ENCODE data around the gene YPEL2.

YPEL2 gene

DNA sequence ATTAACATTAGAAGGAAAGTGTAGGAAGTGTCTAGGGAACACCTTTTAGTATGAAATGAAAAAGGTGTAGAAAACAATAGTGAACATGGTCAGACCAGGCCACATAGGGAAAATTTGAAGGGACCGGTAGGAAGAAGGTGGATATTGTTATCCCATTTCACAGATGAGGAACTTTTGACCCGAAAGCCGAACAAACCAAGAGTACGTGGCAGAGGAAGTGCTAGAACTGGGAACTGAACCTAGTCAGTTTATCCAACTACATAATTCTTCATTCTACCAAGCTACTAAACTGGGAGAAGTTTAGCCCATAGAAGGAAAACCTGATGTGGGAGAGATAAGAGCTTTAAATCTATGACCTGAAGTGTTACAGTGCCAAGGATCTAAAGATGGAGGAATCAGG, 43.2 kb downstream of the YPEL2 start:
- Histone ChIP-seq H3K36me3 (ENCODE audit: control insufficient read depth, insufficient read depth, low read length) (no peaks in the 10 kb centered on the region), H3K4me3 (replicated peaks; ENCODE audit: low read depth, low read length) (no peak overlapping the region), H3K27me3 (replicated peaks; ENCODE audit: control insufficient read depth, insufficient read depth, low read length) (no peaks in the 10 kb centered on the region)
- DNase-seq (ENCODE audit: extremely low read depth, insufficient read length): no peak
- TF ChIP-seq CTCF (IDR thresholded peaks at IDR 0.05; ENCODE audit: insufficient read depth, low read length, poor library complexity, severe bottlenecking): no peak

- no peak for TF ChIP-seq CTCF (IDR thresholded peaks at IDR 0.05; ENCODE audit: insufficient read depth, low read length, poor library complexity, severe bottlenecking)
- Histone ChIP-seq H3K36me3 (ENCODE audit: control insufficient read depth, insufficient read depth, low read length) (no peaks in the 10 kb centered on the region), H3K27me3 (replicated peaks; ENCODE audit: control insufficient read depth, insufficient read depth, low read length) (no peaks in the 10 kb centered on the region), H3K4me3 (replicated peaks; ENCODE audit: low read depth, low read length) (no peak overlapping the region)
- no peak for DNase-seq (ENCODE audit: extremely low read depth, insufficient read length)
Observed at GRCh38 chr17:59375857-59376256, 44.4 kb downstream of the YPEL2 start.

DNA sequence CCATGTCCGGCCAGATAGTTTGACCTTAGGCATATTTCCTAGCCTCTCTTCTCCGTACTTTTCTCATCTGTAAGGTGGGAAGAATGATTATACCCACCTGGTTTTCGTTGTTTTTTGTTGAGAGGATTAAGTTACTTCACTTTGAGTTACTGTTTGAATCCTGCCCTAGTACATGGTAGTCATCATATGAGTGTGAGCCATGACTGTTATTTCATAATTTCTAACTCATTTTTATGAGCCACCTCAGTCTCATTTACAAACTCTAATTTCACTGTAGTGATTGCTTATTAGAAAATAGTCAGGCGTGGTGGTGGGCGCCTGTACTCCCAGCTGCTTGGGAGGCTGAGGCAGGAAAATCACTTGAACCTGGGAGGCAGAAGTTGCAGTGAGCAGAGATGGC, 45.1 kb downstream of the YPEL2 start:
- Histone ChIP-seq H3K4me3 (replicated peaks; ENCODE audit: low read depth, low read length) (no peak overlapping the region), H3K36me3 (ENCODE audit: control insufficient read depth, insufficient read depth, low read length) (no peaks in the 10 kb centered on the region), H3K27me3 (replicated peaks; ENCODE audit: control insufficient read depth, insufficient read depth, low read length) (no peaks in the 10 kb centered on the region)
- DNase-seq (ENCODE audit: extremely low read depth, insufficient read length): no peak
- TF ChIP-seq CTCF (IDR thresholded peaks at IDR 0.05; ENCODE audit: insufficient read depth, low read length, poor library complexity, severe bottlenecking): no peak

DNA sequence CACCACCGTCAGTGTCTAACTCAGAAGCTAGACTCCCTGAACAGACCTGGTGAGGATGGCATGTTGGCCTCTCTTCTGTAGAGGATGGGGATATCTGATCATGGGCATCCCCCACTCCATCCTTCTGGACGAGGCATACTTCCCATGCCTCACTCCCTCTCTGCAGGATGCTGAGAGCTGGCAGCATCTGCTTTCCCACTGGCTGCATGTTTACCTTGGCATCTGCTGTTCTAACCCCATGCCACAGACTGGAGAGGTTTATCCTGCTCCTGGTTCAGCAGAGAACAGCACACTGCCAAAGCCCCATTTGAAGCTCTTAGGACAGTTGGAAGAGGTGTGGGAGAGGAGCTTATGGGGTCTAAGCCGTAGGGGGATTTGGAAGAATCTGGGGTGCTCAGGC, 46.0 kb downstream of the YPEL2 start:
- Histone ChIP-seq H3K36me3 (ENCODE audit: control insufficient read depth, insufficient read depth, low read length) (no peaks in the 10 kb centered on the region), H3K27me3 (replicated peaks; ENCODE audit: control insufficient read depth, insufficient read depth, low read length) (no peaks in the 10 kb centered on the region), H3K4me3 (replicated peaks; ENCODE audit: low read depth, low read length) (no peak overlapping the region)
- DNase-seq (ENCODE audit: extremely low read depth, insufficient read length): no peak
- no peak for TF ChIP-seq CTCF (IDR thresholded peaks at IDR 0.05; ENCODE audit: insufficient read depth, low read length, poor library complexity, severe bottlenecking)

GRCh38 chr17:59378675-59379074, 47.2 kb downstream of the YPEL2 start:
- H3K36me3 ChIP-seq (ENCODE audit: control insufficient read depth, insufficient read depth, low read length): no peaks in the 10 kb centered on the region
- TF ChIP-seq CTCF (IDR thresholded peaks at IDR 0.05; ENCODE audit: insufficient read depth, low read length, poor library complexity, severe bottlenecking): no peak
- H3K4me3 ChIP-seq (replicated peaks; ENCODE audit: low read depth, low read length): no peak overlapping the region
- DNase-seq (ENCODE audit: extremely low read depth, insufficient read length): no peak
- no peaks in the 10 kb centered on the region for H3K27me3 ChIP-seq (replicated peaks; ENCODE audit: control insufficient read depth, insufficient read depth, low read length)

DNA sequence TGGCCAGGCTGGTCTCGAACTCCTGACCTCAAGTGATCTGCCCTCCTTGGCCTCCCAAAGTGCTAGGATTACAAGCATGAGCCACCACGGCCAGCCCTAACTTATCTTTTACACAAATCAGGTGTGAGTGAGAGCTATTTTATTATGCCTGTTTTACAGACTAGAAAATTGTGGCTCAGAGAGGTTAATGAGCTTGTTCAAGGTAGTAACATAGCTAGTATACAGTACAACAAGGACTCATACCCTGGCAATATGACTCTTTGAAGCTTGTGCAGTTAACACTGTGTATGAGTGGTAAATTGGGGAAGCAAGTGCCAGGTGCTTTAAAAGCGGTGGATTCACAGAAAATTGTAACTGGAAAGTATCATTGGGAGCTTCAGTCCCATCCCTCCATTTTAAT, 49.0 kb downstream of the YPEL2 start:
- Histone ChIP-seq H3K36me3 (ENCODE audit: control insufficient read depth, insufficient read depth, low read length) (no peaks in the 10 kb centered on the region), H3K27me3 (replicated peaks; ENCODE audit: control insufficient read depth, insufficient read depth, low read length) (no peaks in the 10 kb centered on the region), H3K4me3 (replicated peaks; ENCODE audit: low read depth, low read length) (no peak overlapping the region)
- TF ChIP-seq CTCF (IDR thresholded peaks at IDR 0.05; ENCODE audit: insufficient read depth, low read length, poor library complexity, severe bottlenecking): no peak
- DNase-seq (ENCODE audit: extremely low read depth, insufficient read length): no peak
